Dedifferentiated amniotic fluid mesenchymal stem cell (primary cell): ENCODE measurements around the gene LHCGR.
"Not testable (repeated sequence)": the region's sequence is repeated elsewhere in the genome, so short reads cannot be mapped to it uniquely, and the experiment has no call there.

ENCODE experiments used
- DNase-seq: peaks from one replicate; pipeline ENCODE4 v3.0.0-alpha.2; 2016; ENCODE audit errors: extremely low spot score

LHCGR gene

DNA sequence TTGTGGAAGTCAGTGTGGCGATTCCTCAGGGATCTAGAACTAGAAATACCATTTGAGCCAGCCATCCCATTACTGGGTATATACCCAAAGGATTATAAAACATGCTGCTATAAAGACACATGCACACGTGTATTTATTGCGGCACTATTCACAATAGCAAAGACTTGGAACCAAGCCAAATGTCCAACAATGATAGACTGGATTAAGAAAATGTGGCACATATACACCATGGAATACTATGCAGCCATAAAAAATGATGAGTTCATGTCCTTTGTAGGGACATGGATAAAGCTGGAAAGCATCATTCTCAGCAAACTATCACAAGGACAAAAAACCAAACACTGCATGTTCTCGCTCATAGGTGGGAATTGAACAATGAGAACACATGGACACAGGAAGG lies 16.3 kb downstream of the LHCGR start:
- not testable (repeated sequence) for DNase-seq

DNA sequence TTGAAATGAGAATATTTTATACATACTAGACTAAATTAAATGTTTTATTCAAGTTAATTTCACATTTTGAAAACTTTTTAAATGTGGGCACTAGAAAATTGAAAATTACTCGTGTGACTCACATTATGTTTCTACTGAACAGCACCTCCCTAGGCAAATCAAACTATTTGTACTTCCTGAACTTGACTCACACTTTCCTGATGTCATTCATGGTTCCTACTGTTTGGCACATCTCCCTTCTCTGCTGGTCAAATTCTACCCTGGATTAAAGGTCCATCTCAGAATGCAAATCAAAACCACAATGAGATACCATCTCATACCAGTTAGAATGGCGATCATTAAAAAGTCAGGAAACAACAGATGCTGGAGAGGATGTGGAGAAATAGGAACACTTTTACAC lies 16.7 kb downstream of the LHCGR start:
- no peak for DNase-seq

DNA sequence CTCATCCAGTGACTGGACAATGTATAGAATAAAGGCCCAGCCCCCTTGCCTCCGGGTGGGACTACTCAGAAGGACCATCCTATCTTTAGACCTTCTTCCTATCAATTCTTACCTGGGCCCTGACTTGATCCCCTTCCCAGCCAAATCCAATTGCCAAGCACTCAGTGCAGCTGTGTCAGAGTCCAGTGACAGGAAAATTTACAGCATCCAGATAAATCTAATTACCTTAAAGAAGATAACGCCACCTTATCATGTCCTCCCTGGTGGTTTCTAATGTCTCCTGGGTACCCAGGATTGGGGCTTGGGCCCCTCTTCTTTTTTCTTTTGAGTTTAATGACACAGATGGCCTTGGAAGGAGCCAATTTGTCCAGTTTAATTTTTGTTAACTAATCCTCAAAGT lies 19.3 kb downstream of the LHCGR start:
- DNase-seq: no peak

DNA sequence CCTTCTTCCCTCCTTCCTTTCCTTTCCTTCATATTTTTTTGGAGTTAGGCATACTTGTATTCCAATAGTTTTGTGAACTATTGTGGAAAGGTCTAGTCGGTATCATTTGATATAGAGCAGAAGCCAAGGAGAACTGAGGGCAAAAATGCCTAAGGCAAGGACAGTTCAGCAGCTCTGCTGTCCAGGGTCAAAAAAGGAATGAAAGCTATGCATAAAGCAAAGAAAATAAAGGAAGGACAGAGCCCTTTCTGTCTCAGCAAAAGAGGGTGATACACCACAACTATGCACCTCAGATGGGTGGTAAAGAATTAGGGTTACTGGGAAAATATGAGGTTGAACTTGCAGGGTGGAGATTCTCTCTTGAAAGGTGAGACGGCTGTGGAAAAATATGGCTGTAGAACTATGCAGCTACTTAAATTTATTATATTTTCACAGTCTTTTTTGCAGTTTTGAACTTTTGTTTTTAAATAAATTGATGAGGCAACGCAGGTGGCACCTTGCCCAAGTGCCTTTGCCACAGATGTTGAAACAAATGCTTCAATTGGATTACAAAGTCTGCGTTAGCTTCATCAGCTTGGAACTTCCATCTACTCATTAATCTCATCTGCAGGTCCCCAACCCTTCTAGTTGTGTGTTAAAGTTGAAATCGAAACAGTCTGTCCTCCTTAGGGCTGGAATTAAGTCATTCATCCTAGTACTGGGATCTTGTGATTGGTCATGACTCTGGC lies 20.8 kb downstream of the LHCGR start:
- DNase-seq: no peak

DNA sequence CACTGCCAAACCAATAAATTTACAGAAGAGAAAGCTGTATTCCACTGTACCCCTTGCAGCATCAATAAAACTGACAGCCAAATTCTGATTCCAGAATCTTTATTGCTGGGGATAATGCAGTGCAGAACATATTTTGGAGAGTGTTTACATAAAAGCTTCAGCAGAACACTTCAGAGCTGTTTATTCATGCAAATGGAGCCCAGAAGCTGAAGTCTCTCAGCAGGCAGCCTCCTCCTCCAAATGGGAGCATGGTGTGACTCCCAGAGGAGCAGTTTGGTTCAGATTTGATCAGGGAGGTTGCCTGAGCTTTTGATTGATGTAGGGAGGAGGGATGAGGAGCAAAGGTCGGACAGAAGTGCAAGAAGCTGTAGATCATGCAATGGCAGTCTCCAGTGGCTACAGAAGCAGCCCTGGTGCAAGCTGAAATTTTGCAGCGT lies 22.4 kb downstream of the LHCGR start:
- DNase-seq: no peak

DNA sequence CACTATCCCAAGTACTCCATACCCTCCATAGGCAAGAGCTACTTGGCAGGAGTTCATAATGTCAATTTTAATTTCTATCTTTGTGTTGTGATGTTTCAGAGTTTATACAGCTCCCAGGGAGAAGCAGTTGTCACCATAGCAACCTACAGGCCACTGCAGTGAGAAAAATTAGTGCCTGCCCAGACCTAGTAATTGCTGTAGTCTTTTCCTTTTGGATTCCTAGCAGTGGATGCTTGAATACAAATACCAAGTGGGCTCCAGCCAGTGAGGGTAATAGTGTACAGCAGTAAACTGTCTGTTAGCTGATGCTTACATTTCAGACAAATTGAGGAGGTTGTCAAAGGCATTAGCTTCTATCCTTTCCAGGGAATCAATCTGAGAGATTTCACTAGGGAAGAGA lies 26.7 kb downstream of the LHCGR start:
- no peak for DNase-seq

DNA sequence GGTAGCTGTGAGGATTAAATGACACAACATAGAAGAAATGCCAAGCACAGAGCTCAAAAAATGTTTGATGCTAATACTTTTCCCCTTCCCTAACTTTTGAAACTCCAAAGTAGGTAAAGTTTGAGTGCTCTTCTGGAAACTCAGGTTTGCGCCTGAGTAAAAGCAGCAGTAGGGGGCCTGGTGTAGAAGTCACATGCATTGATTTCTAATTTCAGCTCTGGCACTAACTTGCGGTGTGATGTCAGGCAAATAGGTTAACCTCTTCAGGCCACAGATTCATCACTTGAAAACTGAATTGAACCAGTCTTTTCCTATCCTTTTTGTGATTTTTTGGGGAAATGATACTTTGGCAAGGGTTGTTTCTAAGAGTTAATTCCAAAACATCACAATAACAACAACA lies 27.2 kb downstream of the LHCGR start:
- DNase-seq: no peak

DNA sequence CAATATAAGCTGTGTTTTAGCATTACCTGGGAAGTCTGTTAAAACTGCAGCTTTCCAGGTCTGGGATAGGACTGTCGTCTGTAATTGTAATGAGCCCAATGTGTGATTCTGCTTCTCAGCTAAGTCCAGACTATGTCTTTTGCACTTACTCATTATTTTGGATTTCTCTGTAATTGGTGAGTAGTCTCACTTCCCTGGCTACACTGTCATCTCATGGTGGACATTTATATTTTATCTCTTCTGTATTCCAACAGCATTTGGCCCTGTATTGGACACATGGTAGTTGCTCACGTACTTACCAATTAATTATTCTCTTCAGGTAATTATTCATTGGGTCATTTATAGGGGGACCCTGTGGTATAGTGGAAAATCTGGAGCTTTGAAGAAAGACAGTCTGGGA lies 28.0 kb downstream of the LHCGR start:
- peak; percentile 67 for DNase-seq

DNA sequence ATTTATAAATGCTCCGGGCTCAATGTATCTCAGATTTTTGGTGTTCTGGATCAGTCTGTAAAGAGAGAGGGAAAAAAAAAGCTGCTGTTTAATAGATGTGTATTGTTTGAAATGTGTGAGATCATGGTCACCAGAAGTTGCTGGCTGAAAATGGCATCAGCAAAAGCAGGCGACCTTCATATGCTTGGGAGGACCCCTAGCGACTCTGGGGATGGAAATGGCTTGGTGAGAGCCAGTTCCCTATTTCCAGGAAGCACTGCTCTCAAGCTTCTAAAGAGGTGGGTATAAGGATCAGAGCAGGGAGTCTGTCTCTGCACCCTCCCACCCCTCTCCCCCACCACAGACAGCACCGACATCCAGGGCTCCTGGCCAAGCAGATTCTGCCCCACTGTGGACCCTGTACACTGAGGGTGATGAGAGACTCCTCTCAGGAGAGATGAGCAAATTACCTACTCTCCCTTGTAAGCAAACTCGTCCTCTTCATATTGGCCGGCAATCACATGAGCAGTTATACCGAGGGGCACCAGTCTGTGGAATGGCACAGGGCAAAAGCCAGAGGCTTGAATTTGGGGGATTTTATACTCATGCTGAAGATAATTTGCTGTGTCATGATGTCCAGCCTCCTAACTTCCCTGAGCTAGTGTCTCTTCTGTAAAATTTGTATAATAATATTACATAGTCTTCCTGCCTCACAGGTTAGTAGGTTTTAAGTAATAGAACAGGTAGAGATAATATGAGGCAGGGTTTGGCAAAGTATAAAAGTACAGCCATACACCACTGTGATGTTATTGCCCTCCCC lies 29.6 kb downstream of the LHCGR start:
- no peak for DNase-seq

DNA sequence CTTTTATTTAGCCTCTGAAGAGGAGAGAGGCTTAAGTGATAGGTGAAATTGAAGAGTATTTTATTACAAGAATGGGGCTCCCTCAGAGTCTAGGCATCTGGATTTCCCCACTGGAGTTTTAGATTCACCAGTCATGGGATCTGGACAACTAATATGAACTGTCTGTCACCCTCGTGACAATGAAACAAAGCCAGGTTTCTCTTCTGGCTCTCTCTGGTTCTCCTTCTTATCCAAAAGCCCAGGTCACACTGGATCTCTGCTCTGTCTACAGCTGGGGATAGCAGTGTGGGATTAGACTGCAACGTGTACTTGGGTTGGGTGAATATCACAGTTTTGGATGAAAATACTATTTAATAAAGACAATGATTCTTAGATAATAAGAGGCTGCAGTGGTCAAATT lies 31.2 kb downstream of the LHCGR start:
- no peak for DNase-seq

DNA sequence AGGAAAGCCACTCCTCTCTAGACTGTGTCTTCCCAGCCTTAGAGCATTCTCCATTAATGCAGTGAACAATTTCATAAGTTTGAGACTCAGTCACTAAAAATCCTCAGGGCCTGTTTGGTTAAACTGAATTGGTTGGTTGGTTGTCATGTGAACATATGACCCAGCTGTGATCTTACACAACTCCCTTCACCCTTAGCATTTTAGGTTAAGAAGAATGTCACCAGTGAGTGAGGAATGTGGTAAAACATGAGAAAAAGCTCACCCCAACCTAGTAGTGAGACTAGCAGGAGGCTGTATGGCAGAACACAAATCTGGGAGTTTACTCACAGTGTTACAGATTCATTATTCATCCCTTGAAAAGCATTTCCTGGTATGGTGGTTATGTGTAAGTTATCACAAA lies 32.4 kb downstream of the LHCGR start:
- DNase-seq: peak; percentile 55

DNA sequence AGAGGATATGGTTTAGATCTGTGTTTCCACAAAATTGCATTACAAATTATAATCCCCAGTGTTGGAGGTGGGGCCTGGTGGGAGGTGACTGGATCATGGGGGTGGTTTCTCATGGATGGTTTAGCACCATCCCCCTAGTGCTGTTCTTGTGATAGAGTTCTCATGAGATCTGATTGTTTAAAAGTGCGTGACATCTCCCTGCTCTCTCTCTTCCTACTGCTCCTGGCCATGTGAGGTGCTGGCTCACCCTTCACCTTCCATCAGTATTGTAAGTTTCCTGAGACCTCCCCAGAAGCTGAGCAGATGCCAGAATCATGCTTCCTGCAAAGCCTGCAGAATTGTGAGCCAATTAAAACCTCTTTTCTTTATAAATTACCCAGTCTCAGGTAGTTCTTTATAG lies 33.1 kb downstream of the LHCGR start:
- no peak for DNase-seq

DNA sequence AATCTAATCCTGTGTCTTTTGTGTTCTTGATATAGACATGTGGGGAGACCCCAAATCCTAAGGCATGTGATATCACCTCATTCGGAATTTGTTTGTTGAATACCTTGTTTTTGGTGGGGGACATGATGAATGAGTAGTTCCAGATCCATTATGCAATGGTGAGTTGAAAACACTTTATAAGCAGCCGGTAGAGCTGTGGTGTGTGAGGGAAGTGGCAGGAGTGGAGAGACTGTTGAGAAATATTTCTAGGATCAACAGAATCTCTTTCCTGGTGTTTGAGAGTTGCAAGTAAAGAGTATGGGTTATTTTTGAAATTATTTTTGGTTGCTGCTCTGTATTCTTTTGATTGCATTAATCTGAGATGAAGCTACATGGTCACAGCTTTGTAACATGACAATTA lies 34.4 kb downstream of the LHCGR start:
- no peak for DNase-seq

DNA sequence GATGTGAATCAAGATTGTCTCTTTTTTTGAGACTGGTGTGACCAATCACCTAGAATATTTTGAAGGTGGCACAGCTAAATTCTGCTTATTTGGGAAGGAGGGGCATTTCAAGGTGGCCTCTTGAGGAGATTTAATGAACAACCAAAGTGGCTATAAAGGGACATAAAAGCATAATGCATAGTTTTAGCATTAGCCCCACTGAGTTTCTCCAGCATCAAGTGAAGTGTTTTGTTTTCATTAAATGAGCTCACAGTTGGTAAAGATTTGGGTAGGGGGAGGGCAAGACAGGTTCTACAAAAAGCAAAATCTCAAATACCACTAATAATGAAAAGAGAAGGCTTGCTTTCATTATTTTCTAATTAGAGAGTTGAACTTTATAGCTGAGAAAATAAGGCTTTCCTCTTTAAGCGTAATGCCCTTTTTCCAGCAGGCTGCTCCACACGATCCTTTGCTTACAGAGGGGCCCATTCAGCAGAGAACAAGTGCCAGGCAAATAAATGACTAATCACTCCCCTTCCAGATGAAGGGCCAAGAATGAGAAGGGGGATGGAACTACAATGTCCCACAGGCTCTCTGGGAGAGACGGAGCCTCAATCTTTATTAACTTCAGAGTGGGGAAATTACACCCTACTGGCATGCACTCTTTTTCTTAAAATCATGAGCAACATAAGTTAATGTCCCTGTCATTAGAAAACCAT lies 35.9 kb downstream of the LHCGR start:
- DNase-seq: no peak

DNA sequence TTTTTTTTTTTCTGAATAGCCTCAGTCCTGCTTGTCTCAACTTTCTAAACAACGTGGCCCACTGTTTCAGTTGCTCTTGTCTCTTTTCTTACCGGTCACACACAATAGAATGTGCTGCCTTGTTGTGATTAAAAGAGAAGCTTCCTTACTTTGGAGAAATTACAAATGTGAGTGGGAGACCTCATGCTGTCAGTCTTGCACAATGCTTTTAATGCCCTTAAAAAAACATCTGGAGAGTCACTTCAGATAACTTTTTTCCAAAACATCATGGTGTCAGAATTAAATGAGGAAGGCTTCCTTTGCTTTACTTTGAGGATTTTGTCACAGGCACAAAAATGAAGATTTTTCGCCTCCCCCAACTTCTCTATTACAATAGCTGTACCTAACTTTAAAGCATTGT lies 37.7 kb downstream of the LHCGR start:
- DNase-seq: no peak

DNA sequence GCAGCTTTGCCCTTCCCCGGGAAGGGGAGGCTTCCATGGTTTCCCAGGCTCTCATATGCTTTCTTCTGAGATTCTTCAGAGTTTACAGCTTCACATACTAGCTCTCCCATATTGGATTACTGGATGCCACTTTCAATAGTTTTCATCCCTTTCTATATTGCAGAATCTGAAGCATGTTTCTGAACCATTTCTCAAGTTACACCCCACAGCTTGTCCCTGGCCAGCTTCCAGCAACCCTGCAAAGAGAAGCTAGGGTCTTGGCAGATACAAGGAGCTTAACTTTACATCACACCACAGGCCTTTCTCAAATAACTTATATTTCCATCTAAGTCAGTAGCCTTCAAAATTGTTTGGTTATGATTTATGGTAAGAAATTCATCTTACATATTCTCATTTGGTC lies 39.6 kb downstream of the LHCGR start:
- peak; percentile 38 for DNase-seq

DNA sequence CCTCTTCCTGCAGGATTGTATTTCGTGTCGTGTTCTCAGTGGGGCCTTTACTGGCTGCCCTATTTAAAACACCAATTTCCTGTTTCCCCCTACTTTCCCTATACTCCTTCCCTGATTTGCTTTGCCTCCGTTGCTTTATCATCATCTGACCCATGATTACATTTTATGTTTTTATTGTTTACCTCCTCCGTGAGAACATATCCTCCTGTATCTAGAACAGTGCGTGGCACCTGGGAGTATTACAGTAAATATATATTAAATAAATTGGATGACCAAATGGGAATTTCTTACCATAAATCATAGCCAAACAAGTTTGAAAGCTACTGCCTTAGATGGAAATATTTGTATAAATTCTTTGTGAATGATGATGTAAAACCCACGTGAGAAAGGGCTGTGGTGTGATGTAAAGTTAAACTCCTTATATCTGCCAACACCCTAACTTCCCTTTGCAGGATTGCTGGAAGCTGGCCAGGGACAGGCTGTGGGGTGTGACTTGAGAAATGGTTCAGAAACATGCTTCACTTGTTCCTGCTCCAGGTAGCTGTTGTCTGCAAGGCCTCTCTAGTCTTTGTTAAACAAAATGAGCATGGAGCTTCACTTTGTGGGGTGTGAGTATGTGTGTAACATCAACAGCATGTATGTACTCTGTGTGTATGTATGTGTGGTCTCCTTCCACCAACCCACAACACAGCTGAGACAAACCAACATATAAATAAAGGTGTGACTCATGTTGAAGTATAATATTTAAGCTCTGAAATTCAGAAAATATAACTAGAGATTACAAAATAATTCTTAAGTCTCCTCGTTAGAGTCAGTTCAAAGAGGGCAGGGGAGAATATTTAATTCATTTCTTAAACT lies 40.3 kb downstream of the LHCGR start:
- DNase-seq: no peak

DNA sequence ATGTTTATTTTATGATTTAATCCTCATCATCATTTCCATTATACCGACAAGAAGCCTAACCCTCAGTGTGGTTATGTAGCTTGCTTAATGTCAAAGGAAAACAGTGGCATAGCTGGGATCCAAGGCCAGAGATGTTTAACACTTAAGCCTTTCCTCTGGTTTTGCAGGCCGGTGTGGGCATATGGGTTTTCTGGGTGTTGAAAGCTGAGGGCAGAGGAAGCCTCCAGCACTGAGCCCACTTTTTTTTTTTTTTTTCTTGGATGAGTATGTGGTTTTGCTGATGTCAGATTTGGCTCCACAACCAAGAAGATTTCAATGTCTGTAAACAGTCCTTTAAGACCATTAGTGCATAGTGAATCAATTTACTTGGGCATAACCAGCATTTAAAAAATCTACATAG lies 41.3 kb downstream of the LHCGR start:
- DNase-seq: no peak

DNA sequence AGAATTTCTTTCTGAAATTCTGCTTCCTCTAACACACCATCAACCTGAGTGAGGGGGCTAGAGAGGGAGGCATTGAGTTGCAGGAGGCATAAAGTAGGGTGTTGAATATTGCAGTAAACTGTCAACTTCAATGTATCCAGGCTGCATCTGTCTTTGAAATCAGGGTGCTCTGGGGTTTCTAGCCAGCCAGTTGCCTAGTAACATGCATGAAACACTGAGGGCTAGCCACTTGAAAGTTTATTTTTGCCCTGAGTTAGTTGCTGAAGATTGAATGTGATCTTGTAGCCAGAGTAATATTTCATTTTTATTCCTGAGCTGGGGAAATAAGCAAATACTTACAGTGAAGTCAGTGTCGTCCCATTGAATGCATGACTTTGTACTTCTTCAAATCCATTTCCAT lies 41.9 kb downstream of the LHCGR start:
- no peak for DNase-seq

DNA sequence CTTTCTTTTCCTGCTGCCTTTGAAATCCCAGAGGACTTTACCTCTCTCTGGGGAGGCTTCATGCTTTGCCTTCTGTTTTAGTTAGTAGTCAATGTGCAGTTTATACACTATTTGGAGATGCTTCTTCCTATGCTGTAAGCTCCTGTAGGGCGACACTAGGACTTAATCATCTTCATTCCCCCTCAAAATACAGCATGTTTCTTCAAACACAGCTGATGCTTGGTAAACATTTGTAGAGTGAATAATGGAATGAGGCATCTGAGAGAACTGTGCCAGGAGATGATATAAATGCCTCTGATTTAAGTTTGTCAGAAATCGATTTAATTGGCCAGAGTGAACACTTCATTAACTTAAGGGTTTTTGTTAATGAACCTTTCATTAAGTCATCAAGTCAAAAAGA lies 43.4 kb downstream of the LHCGR start:
- DNase-seq: no peak

DNA sequence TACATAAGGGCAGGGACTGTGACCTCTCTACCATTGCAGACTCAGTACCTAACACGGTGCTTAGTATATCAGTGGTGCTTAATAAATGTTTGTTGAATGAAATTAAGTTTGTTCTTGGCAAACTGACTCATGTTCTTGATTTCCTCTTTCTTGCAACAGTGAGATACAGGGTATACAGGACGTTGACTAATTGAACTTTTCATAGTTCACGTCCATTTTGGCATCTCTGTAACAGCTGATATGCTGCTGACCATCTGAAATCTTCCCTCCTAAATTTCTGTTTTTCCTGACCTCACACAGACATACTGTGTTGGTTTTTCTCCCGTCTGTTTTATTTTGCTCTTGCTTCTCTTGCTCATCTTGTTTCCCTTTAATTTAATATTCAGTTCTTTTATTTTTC lies 44.2 kb downstream of the LHCGR start:
- DNase-seq: no peak
